Ascending aorta (tissue), 2 donors: ENCODE measurements around the gene STIMATE. TPM values are rescaled to one million over a fixed set of nuclear protein-coding genes. Genes with fewer than 3 reads are reported as not detected.

Experiments
- DNase-seq, 2 donors: peaks; one replicate each; pipeline ENCODE4 v3.0.0-alpha.2; 2019; ENCODE audit warnings: low spot score in 2 of 2
- H3K27ac ChIP-seq, 2 donors: fragments of 200-600 bp; sonication (generic); one replicate each; pipeline ENCODE4 v1.5.1; 2016 to 2017; ENCODE audit warnings: mild to moderate bottlenecking in 1 of 2
- H3K27me3 ChIP-seq: fragments of 200-600 bp; sonication (generic); one replicate; pipeline ENCODE4 v1.5.1; 2017
- H3K36me3 ChIP-seq, 2 donors: fragments of 200-600 bp; sonication (generic); one replicate each; pipeline ENCODE4 v1.5.1; 2016
- H3K4me1 ChIP-seq, 2 donors: fragments of 200-600 bp; sonication (generic); one replicate each; pipeline ENCODE4 v1.5.1; 2016 to 2017; ENCODE audit warnings: mild to moderate bottlenecking in 1 of 2
- H3K4me3 ChIP-seq, 2 donors: fragments of 200-600 bp; sonication (generic); one replicate each; pipeline ENCODE4 v1.5.1; 2016 to 2017; ENCODE audit warnings: mild to moderate bottlenecking in 1 of 2
- H3K9me3 ChIP-seq, 2 donors: fragments of 200-600 bp; sonication (generic); one replicate each; pipeline ENCODE4 v1.5.1; 2016
- CTCF ChIP-seq, 3 experiments: fragments of 200-600 bp in 2 of 3; fragments of 450-650 bp in 1 of 3; sonication (generic) in 2 of 3; IDR thresholded peaks; one replicate each; pipeline ENCODE4 v1.5.1; 2016 to 2019; ENCODE audit warnings: antibody characterized with exemption in 3 of 3, mild to moderate bottlenecking in 1 of 3, moderate library complexity in 1 of 3
- intact Hi-C: fragments of 100-400 bp; cut with DNase I; formaldehyde crosslinking; loops from one replicate; pipeline ENCODE4 v1.15.1; 2023
- total RNA-seq: library from RNA; depleted of rRNA; stranded (reverse); fragments of >200 nt; gene quantifications from one replicate; pipeline ENCODE4 v1.1.0, GENCODE V29; 2016

Gene STIMATE
- total RNA-seq, 1 donor from 2014 or later, result 18.9 TPM

GRCh38 chr3:52882377-52882776 lies 15.0 kb downstream of the STIMATE start:
- no peaks in the 10 kb centered on the region for H3K27me3 ChIP-seq
- H3K4me3 ChIP-seq, result no peak overlapping the region
- no peak for TF ChIP-seq CTCF (IDR thresholded peaks at IDR 0.05)
- intact Hi-C loops, result no loop called here
- peaks cover 0 to 26% of the 10 kb centered on the region in 2 donors for H3K36me3 ChIP-seq
- H3K9me3 ChIP-seq, result no peaks in the 10 kb centered on the region
- no peak overlapping the region for H3K27ac ChIP-seq
- no peak for DNase-seq
- H3K4me1 ChIP-seq, result peaks cover 0 to 10% of the 10 kb centered on the region in 2 donors

- DNase-seq, result no peak
- Histone ChIP-seq H3K9me3 (no peaks in the 10 kb centered on the region), H3K36me3 (peaks cover 0 to 26% of the 10 kb centered on the region in 2 donors), H3K4me1 (peaks cover 0 to 10% of the 10 kb centered on the region in 2 donors), H3K27me3 (no peaks in the 10 kb centered on the region), H3K4me3 (no peak overlapping the region), H3K27ac (no peak overlapping the region)
- no peak for TF ChIP-seq CTCF (IDR thresholded peaks at IDR 0.05)
- intact Hi-C loops, result no loop called here
Measured at GRCh38 chr3:52881871-52882270, 15.5 kb downstream of the STIMATE start.

GRCh38 chr3:52880474-52880873 lies 16.9 kb downstream of the STIMATE start:
- intact Hi-C loops, result no loop called here

GRCh38 chr3:52880047-52880446 lies 17.3 kb downstream of the STIMATE start:
- no peaks in the 10 kb centered on the region for H3K9me3 ChIP-seq
- H3K27ac ChIP-seq, result no peak overlapping the region
- no peak for TF ChIP-seq CTCF (IDR thresholded peaks at IDR 0.05)
- H3K4me3 ChIP-seq, result no peak overlapping the region
- no peaks in the 10 kb centered on the region for H3K4me1 ChIP-seq
- DNase-seq, result no peak
- peaks cover 0 to 15% of the 10 kb centered on the region in 2 donors for H3K36me3 ChIP-seq
- intact Hi-C loops, result no loop called here
- no peaks in the 10 kb centered on the region for H3K27me3 ChIP-seq

More at GRCh38 chr3:52880474-52880873, 16.9 kb downstream of the STIMATE start:
- H3K4me1 ChIP-seq, result no peaks in the 10 kb centered on the region
- peaks cover 0 to 19% of the 10 kb centered on the region in 2 donors for H3K36me3 ChIP-seq
- no peak overlapping the region for H3K27ac ChIP-seq
- H3K4me3 ChIP-seq, result no peak overlapping the region
- H3K9me3 ChIP-seq, result no peaks in the 10 kb centered on the region
- DNase-seq, result no peak
- TF ChIP-seq CTCF (IDR thresholded peaks at IDR 0.05), result no peak
- H3K27me3 ChIP-seq, result no peaks in the 10 kb centered on the region

GRCh38 chr3:52879581-52879980 lies 17.8 kb downstream of the STIMATE start:
- Histone ChIP-seq H3K27me3 (no peaks in the 10 kb centered on the region), H3K4me3 (no peak overlapping the region), H3K9me3 (no peaks in the 10 kb centered on the region), H3K36me3 (peaks cover 0 to 15% of the 10 kb centered on the region in 2 donors), H3K27ac (no peak overlapping the region), H3K4me1 (no peaks in the 10 kb centered on the region)
- no peak for TF ChIP-seq CTCF (IDR thresholded peaks at IDR 0.05)
- no peak for DNase-seq
- intact Hi-C loops, result no loop called here

- DNase-seq, result no peak
- Histone ChIP-seq H3K4me1 (no peaks in the 10 kb centered on the region), H3K27me3 (no peaks in the 10 kb centered on the region), H3K9me3 (no peaks in the 10 kb centered on the region), H3K36me3 (peaks cover 0 to 15% of the 10 kb centered on the region in 2 donors), H3K4me3 (no peak overlapping the region), H3K27ac (no peak overlapping the region)
- intact Hi-C loops, result no loop called here
- no peak for TF ChIP-seq CTCF (IDR thresholded peaks at IDR 0.05)
Measured at GRCh38 chr3:52879090-52879489, 18.3 kb downstream of the STIMATE start.
